B cell (primary cell): ENCODE data around the gene ARF5.

Experiments used
- CTCF ChIP-seq: fragments of 200-600 bp; IDR thresholded peaks from one replicate; pipeline ENCODE4 v1.8.0; 2022; ENCODE audit warnings: antibody characterized with exemption, mild to moderate bottlenecking
- EZH2 ChIP-seq: IDR thresholded peaks from 2 replicates; pipeline ENCODE4 v1.6.1; 2012; ENCODE audit warnings: borderline replicate concordance, low read depth, mild to moderate bottlenecking, moderate library complexity, low read length; ENCODE audit not compliant: insufficient read depth, poor library complexity, severe bottlenecking

DNA sequence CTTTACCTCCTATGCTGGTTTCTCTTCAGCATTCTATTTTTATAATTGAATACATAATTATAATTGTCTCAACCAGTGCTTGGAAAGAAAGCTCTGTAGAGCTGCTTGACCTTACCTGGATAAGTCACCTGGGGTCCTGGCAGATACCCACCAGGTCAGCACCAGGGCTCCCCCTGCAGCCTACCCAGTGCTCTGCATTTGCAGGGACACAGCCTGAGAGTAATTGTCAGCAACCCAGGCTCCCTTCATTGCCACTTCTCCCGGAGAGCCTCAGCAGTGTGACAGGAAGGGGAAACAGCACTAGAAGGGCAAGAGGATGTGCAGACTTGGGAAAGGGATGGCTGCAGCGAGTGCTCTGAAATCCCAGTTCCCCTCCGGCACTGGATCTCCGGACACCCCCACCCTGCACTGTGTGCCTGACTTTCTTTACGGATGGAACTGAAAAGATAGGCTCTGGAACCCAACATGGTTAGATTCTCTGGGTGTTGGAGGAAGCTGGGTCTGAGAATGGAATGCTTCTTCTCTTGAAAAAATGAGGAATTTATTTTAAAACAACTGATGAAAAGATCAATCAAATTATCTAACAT is 41.1 kb downstream of the ARF5 start:
- TF ChIP-seq CTCF: peak; percentile 53
- no peak for TF ChIP-seq EZH2
